ENCODE data around the gene KRTAP9-9.

DNA sequence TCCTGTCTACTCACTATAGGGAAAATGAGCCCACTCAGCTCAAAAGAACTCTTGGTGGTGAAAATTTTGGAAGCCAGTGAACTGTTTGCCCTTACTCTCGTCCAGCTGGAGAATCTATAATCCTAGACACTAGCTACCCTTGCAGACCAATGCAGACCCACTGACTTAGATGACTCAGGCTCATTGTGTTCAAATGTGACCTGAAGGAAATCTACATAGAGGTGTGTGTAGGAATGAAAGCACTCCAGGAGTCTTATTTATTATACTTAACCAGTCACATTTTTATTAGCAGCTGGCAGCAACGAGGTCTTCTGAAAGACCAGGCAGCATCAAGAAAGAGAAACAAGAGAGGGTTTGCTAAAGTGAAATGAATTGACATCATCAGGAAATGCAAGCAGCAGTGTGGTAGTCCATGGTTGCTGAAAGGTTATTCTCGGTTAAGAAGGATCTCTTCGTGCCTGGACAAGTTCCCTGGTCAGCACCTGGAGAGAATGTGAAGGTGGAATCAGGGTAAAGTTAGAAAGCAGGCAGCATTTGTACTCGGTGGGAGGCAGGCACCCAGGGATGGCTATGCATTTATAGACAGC is 46.1 kb downstream of the KRTAP9-9 start:
- TF ChIP-seq, protein P1, sequence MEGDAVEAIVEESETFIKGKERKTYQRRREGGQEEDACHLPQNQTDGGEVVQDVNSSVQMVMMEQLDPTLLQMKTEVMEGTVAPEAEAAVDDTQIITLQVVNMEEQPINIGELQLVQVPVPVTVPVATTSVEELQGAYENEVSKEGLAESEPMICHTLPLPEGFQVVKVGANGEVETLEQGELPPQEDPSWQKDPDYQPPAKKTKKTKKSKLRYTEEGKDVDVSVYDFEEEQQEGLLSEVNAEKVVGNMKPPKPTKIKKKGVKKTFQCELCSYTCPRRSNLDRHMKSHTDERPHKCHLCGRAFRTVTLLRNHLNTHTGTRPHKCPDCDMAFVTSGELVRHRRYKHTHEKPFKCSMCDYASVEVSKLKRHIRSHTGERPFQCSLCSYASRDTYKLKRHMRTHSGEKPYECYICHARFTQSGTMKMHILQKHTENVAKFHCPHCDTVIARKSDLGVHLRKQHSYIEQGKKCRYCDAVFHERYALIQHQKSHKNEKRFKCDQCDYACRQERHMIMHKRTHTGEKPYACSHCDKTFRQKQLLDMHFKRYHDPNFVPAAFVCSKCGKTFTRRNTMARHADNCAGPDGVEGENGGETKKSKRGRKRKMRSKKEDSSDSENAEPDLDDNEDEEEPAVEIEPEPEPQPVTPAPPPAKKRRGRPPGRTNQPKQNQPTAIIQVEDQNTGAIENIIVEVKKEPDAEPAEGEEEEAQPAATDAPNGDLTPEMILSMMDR (IDR thresholded peaks at IDR 0.05): no peak
- no peak for TF ChIP-seq POLR2A (IDR thresholded peaks at IDR 0.05)
